CD1c-positive myeloid dendritic cell (primary cell): Measurements from ENCODE around the gene LMO4.

Experiments
- DNase-seq: peaks from one replicate; pipeline ENCODE4 v3.0.0-alpha.2; 2016; ENCODE audit errors: extremely low spot score

Gene LMO4

GRCh38 chr1:87327376-87328271 is 1.1 kb upstream of the LMO4 start:
- DNase-seq, result no peak

- DNase-seq, result peak; percentile 51
Measured at GRCh38 chr1:87329051-87329525, 408 bp downstream of the LMO4 start.

- DNase-seq, result peak; percentile 59
Measured at GRCh38 chr1:87329526-87330056, 911 bp downstream of the LMO4 start.

GRCh38 chr1:87330057-87330884 is 1.6 kb downstream of the LMO4 start:
- peak; percentile 67 for DNase-seq

DNA sequence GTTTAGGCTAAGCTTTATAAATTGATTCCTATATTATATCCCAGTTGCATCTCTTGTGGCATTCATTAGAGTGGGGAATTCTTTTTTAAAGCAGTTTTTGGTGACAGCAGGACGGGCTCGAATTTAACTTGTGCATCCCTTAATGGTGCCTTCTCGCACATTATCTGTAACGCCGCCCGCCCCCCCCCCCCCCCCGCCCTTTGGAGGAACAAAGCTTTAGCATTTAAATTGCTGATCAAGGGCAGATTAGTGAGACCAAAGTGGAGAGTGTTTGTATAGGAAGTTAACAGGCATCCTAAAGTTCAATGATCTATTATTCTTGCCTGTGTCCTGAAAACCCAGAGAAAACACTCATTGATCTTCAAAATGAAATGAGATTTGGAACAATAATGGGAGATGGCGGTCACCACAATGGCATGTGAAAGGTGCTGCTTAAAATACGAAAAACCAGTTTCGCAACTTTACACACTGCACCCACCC is 2.2 kb downstream of the LMO4 start:
- no peak for DNase-seq

DNA sequence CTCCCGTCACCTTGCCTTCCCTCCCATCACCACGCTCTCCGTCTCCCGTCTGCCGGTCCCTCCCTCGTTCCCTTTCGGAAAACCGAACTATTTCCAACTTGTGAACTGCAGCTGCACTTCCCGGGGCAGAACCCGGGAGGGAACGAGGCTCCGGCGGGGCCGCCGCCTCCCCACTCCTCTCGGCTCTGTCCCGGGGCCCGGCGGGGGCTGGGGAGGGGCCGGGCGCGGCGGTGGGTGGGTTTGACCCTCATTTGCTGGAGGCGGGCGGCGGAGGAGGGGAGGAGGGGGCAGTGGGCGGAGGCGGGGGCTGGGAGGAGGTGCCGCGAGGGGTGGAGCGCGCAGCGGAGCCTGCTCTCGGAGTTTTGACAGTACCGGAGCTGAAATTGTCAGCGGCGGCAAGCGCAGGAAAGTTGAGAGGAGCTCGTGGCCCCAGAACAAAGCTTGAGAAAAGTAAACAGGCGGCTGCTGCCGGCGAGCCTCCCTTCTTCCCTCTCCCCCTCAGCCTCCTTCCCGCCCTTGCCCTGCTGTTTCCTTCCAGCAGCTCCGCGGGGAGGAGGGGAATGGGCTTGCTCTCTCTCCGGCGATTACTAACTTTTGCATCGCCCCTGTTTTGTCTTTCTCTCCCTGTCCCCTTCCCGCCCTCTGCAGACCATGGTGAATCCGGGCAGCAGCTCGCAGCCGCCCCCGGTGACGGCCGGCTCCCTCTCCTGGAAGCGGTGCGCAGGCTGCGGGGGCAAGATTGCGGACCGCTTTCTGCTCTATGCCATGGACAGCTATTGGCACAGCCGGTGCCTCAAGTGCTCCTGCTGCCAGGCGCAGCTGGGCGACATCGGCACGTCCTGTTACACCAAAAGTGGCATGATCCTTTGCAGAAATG is 2.9 kb downstream of the LMO4 start:
- DNase-seq, result peak; percentile 42

- peak; percentile 37 for DNase-seq
Measured at GRCh38 chr1:87333692-87334347, 5.1 kb downstream of the LMO4 start.

- no peak for DNase-seq
Measured at GRCh38 chr1:87334351-87335174, 5.9 kb downstream of the LMO4 start.

GRCh38 chr1:87335175-87335884 is 6.7 kb downstream of the LMO4 start:
- peak; percentile 79 for DNase-seq

DNA sequence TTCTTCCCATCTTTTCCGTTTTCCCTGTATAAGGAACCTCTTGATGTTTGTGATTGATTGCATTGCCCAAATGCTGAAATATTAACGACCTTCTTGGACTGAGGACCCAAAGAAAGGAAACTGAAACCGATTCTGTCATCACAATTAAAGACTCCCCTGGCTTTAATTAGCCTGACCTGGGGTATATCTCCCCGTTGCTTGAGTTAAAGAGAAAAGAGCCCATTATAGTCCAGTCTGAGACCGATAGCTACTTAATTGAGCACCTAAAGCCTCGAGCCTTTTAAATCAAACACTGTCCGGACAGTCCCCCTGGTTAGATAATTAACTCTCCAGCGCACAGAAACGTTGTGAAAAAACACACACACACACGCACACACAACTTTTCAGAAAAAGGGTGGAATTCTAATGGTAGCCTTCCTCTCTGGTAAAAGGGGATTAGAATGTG is 8.0 kb downstream of the LMO4 start:
- no peak for DNase-seq

- no peak for DNase-seq
Measured at GRCh38 chr1:87337606-87338005, 8.9 kb downstream of the LMO4 start.

GRCh38 chr1:87338566-87338965 is 9.9 kb downstream of the LMO4 start:
- no peak for DNase-seq

DNA sequence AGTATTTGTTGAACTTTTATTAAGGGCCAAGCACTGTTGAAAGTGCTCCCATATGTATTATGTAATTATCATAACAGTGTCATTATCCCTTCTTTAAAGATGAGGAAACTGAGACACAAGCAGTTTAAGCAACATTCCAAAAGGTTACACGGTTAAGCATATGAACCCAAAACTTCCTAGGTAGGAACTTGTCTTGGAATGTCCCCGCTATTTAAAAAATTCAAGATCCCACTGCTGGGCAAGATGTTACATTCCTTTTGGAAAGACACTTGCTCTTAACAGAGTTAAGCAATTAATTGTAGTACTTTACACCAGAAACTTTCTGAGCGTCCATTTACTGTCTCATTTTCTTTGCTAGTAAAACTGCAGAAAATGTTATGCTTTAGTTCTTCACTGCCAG is 15.6 kb downstream of the LMO4 start:
- no peak for DNase-seq

DNA sequence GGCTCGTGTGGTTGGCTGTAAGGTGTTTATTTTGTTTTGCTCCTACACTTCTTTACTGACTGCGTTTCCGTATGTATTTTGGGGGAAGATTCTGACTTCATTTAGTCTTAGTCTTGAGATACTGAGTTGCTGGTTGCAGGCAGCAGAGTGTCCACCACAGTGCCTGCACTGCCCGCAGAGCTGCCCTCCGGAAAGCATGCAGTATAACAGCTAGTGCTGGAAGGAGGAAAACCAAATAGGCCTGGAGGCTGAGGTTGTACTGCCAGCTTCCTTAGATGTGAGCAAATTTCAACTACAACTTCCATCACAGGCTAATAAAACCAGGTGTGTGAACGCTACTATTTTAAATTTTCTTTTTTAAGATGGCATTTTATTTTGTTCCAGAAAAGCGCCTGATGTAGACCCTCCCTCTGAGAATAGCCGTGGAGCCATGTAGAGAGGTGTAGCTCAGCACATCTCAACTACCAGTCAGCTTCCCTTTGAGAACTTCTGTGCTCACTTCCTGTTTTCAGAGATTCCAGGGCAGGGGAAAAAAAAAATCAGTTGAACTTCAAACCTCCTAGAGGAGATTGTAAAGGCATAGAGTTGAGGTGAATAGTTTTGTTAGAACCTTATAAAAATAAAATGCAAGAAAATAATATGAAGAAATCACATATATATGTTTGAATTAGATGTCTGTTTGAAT is 17.6 kb downstream of the LMO4 start:
- peak; percentile 40 for DNase-seq

GRCh38 chr1:87348341-87349019 is 19.8 kb downstream of the LMO4 start:
- DNase-seq, result no peak

DNA sequence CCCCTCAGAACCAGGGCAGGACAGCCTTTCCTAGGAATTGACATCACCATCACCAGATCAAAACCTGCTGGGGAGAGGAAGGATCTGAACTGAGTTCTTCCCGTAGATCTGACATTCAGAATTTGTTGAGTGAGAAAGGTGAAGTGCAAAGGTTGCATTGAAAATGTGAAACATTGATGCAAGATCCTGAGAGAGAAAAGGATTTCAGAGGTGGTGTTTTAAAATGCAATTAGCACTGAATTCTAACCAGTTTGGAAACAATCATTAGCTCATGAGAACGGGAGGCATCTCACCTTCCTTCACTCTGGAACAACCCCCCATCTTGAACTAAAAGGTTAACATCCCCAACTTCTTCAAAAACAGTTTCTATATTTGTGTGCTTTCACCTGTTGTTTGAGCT is 20.4 kb downstream of the LMO4 start:
- no peak for DNase-seq

GRCh38 chr1:87355894-87356293 is 27.2 kb downstream of the LMO4 start:
- DNase-seq, result no peak

DNA sequence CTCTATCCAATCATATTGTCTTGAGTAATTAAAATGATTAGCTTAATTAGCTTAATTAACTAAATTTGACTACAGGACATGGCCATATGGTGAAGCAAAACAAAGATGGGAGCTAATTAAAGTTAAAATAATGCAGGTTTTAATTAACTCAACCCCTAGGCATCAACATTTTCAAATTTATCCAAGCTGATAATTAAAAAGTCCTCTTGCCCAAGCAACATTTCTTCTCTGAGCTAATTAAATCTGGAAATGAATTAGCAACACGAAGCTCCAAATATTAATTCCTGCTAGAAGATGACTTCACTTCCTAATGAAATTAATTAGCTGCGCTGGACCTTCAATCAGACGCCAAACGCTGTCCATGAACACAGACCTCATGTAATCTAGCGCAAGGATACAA is 27.9 kb downstream of the LMO4 start:
- DNase-seq, result no peak
